ENCODE data around the gene HEMK1.

DNA sequence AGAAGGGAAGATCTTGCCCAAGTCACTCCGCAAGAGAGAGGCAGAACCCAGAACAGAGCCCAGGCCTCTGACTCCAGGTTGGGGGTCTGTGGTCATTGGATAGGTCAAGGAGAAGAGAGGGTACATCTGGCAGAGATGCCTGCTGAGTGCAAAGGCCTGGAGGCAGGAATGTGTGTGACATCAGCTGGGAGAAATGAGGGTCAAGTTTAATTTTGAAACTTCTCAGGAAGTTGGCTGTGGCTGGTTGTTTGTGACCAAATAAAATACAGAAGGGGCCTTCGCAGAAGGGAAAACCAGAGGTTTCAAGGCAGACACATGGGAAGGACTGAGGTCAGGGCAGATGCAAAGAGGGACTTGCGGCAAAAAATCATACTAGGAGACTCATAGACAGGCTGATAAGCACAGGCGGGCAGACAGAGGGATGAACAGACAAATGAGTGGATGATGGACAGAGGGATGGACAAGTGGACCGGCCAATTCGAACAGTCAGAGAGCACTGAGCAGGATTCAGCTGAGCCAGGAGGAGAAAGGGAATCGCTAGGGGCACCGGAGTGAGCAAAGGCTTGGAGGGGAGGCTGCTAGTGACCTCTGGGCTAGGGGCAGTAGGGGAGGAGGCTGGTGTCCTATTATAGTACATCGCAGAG, 37.1 kb upstream of the HEMK1 start:
- TF ChIP-seq FOSL1 (IDR thresholded peaks at IDR 0.05; ENCODE audit: insufficient read depth, low read depth, low read length) (no peak), HDAC2 (IDR thresholded peaks at IDR 0.05; ENCODE audit: borderline replicate concordance in 1 of 2, low read depth in 2 of 2, low read length in 2 of 2) (no peak), RFX5 (IDR thresholded peaks at IDR 0.05; ENCODE audit: borderline replicate concordance, low read depth, low read length) (no peak), POLR2A (IDR thresholded peaks at IDR 0.05; ENCODE audit: control extremely low read depth in 1 of 2, low read depth in 2 of 2, low read length in 2 of 2) (no peak), KDM4A (IDR thresholded peaks at IDR 0.05; ENCODE audit: low read depth, low read length, severe bottlenecking) (no peak)
- TF ChIP-seq, protein P1, sequence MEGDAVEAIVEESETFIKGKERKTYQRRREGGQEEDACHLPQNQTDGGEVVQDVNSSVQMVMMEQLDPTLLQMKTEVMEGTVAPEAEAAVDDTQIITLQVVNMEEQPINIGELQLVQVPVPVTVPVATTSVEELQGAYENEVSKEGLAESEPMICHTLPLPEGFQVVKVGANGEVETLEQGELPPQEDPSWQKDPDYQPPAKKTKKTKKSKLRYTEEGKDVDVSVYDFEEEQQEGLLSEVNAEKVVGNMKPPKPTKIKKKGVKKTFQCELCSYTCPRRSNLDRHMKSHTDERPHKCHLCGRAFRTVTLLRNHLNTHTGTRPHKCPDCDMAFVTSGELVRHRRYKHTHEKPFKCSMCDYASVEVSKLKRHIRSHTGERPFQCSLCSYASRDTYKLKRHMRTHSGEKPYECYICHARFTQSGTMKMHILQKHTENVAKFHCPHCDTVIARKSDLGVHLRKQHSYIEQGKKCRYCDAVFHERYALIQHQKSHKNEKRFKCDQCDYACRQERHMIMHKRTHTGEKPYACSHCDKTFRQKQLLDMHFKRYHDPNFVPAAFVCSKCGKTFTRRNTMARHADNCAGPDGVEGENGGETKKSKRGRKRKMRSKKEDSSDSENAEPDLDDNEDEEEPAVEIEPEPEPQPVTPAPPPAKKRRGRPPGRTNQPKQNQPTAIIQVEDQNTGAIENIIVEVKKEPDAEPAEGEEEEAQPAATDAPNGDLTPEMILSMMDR (IDR thresholded peaks at IDR 0.05; ENCODE audit: control extremely low read depth in 1 of 3, insufficient read depth in 1 of 3, low read depth in 1 of 3, low read length in 3 of 3): no peak
